ENCODE measurements around the gene WTIP.

WTIP gene

DNA sequence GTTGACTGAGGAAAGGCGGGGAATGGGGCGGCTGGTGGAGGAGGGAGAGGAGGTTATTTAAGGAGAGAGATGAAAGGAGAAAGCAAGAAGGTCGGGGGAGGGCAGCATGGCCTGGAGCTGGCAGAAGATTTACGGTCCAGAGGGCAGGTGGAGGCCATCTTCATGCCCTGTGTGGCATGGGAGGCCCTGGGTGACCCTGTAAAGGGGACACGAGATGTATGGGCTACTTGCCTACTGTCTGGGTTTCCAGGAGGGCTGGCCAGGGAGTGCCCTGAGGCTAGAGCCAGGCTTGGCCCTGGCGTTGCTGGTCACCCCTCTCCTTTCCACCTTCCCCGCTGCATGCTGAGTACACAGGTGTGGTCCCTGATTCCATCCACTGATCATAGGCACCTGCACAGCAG, 6.1 kb downstream of the WTIP start:
- H3K27me3 ChIP-seq (ENCODE audit: insufficient read depth, low read length, poor library complexity) = no peaks in the 10 kb centered on the region
- peaks cover 17% of the 10 kb centered on the region for H3K79me1 ChIP-seq (ENCODE audit: low read length)
- H3K23ac ChIP-seq (ENCODE audit: low read length) = no peak overlapping the region
- H3K4ac ChIP-seq (ENCODE audit: low read depth, low read length) = no peak overlapping the region
- H3K4me1 ChIP-seq (ENCODE audit: control insufficient read depth, low read depth, low read length) = no peaks in the 10 kb centered on the region
- no peak overlapping the region for H2BK15ac ChIP-seq (replicated peaks; ENCODE audit: low read depth)
- H2BK120ac ChIP-seq (ENCODE audit: low read depth, low read length) = no peak overlapping the region
- peaks cover 15% of the 10 kb centered on the region for H3K79me2 ChIP-seq (ENCODE audit: control insufficient read depth, insufficient read depth, low read length)
- no peak overlapping the region for H2AK5ac ChIP-seq (ENCODE audit: low read length)
- H4K5ac ChIP-seq (ENCODE audit: low read length) = no peak overlapping the region
- peaks cover 3% of the 10 kb centered on the region for H3K36me3 ChIP-seq (ENCODE audit: control insufficient read depth, insufficient read depth, low read length)
- no CpG with 5 or more reads among the region's 7 CpGs for WGBS (ENCODE audit: extremely low coverage, insufficient coverage, low lambda C conversion rate)
- H3K56ac ChIP-seq (ENCODE audit: low read length) = no peak overlapping the region
- H3K4me3 ChIP-seq (ENCODE audit: low read length) = no peak overlapping the region
- no peak overlapping the region for H3K18ac ChIP-seq (ENCODE audit: low read length)
- H3K9ac ChIP-seq (ENCODE audit: low read length) = no peak overlapping the region
- no peak overlapping the region for H4K8ac ChIP-seq (ENCODE audit: low read depth, low read length)
- no peak overlapping the region for H3K27ac ChIP-seq (ENCODE audit: low read depth, low read length)
- no peak for DNase-seq
- H3K4me2 ChIP-seq (ENCODE audit: low read length) = no peak overlapping the region
- no peak overlapping the region for H2BK5ac ChIP-seq (ENCODE audit: low read length)

GRCh38 chr19:34489175-34489574, 7.6 kb downstream of the WTIP start:
- Histone ChIP-seq H3K79me2 (ENCODE audit: control insufficient read depth, insufficient read depth, low read length) (peaks cover 7% of the 10 kb centered on the region), H3K27ac (ENCODE audit: low read depth, low read length) (no peak overlapping the region), H3K27me3 (ENCODE audit: insufficient read depth, low read length, poor library complexity) (no peaks in the 10 kb centered on the region), H3K18ac (ENCODE audit: low read length) (no peak overlapping the region), H2BK120ac (ENCODE audit: low read depth, low read length) (no peak overlapping the region), H2BK5ac (ENCODE audit: low read length) (no peak overlapping the region), H3K4me1 (ENCODE audit: control insufficient read depth, low read depth, low read length) (no peaks in the 10 kb centered on the region), H3K56ac (ENCODE audit: low read length) (no peak overlapping the region), H3K79me1 (ENCODE audit: low read length) (peaks cover 11% of the 10 kb centered on the region), H3K4me3 (ENCODE audit: low read length) (no peak overlapping the region), H3K4me2 (ENCODE audit: low read length) (no peak overlapping the region), H3K4ac (ENCODE audit: low read depth, low read length) (no peak overlapping the region), H4K8ac (ENCODE audit: low read depth, low read length) (no peak overlapping the region), H3K36me3 (ENCODE audit: control insufficient read depth, insufficient read depth, low read length) (peaks cover 5% of the 10 kb centered on the region), H3K23ac (ENCODE audit: low read length) (no peak overlapping the region), H2BK15ac (replicated peaks; ENCODE audit: low read depth) (no peak overlapping the region), H4K5ac (ENCODE audit: low read length) (no peak overlapping the region), H3K9ac (ENCODE audit: low read length) (no peak overlapping the region), H2AK5ac (ENCODE audit: low read length) (no peak overlapping the region)
- no peak for DNase-seq
- WGBS (ENCODE audit: extremely low coverage, insufficient coverage, low lambda C conversion rate) = no CpG with 5 or more reads among the region's 7 CpGs

GRCh38 chr19:34490141-34490766, 8.7 kb downstream of the WTIP start:
- WGBS (ENCODE audit: extremely low coverage, insufficient coverage, low lambda C conversion rate) = no CpG with 5 or more reads among the region's 19 CpGs
- H3K79me2 ChIP-seq (ENCODE audit: control insufficient read depth, insufficient read depth, low read length) = peaks cover 3% of the 10 kb centered on the region
- H3K4ac ChIP-seq (ENCODE audit: low read depth, low read length) = no peak overlapping the region
- no peak overlapping the region for H3K18ac ChIP-seq (ENCODE audit: low read length)
- H3K56ac ChIP-seq (ENCODE audit: low read length) = no peak overlapping the region
- H3K4me3 ChIP-seq (ENCODE audit: low read length) = no peak overlapping the region
- no peak for DNase-seq
- peaks cover 7% of the 10 kb centered on the region for H3K79me1 ChIP-seq (ENCODE audit: low read length)
- no peak overlapping the region for H2BK5ac ChIP-seq (ENCODE audit: low read length)
- no peak overlapping the region for H3K4me2 ChIP-seq (ENCODE audit: low read length)
- no peaks in the 10 kb centered on the region for H3K4me1 ChIP-seq (ENCODE audit: control insufficient read depth, low read depth, low read length)
- no peak overlapping the region for H2AK5ac ChIP-seq (ENCODE audit: low read length)
- no peak overlapping the region for H2BK15ac ChIP-seq (replicated peaks; ENCODE audit: low read depth)
- no peak overlapping the region for H3K23ac ChIP-seq (ENCODE audit: low read length)
- no peaks in the 10 kb centered on the region for H3K27me3 ChIP-seq (ENCODE audit: insufficient read depth, low read length, poor library complexity)
- no peak overlapping the region for H4K5ac ChIP-seq (ENCODE audit: low read length)
- H3K27ac ChIP-seq (ENCODE audit: low read depth, low read length) = no peak overlapping the region
- H3K36me3 ChIP-seq (ENCODE audit: control insufficient read depth, insufficient read depth, low read length) = peaks cover 5% of the 10 kb centered on the region
- H3K9ac ChIP-seq (ENCODE audit: low read length) = no peak overlapping the region
- H2BK120ac ChIP-seq (ENCODE audit: low read depth, low read length) = no peak overlapping the region
- no peak overlapping the region for H4K8ac ChIP-seq (ENCODE audit: low read depth, low read length)

DNA sequence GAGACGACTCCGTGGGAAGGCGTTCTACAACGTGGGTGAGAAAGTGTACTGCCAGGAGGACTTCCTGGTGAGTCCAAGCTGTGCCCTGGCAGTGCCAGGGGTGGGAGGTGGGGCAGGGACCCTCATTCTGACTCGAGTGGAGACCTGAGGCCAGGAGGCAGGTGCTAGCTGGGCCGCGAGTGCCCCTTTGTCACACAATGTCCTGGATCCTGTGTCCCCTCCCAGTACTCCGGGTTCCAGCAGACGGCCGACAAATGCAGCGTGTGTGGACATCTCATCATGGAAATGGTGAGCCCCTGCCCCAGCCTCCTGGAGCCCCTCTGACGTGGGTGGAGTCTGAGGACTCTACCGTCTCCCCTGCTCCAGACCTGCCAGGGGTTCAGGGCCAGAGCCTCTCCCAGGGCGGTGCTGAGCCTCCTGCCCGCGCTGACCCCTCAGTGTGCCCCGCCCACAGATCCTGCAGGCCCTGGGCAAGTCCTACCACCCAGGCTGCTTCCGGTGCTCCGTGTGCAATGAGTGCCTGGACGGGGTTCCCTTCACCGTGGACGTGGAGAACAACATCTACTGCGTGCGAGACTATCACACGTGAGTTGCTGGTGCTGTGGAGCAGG, 11.6 kb downstream of the WTIP start:
- H3K23ac ChIP-seq (ENCODE audit: low read length) = no peak overlapping the region
- H2BK120ac ChIP-seq (ENCODE audit: low read depth, low read length) = no peak overlapping the region
- H2BK15ac ChIP-seq (replicated peaks; ENCODE audit: low read depth) = no peak overlapping the region
- H3K4me2 ChIP-seq (ENCODE audit: low read length) = no peak overlapping the region
- no peak overlapping the region for H3K18ac ChIP-seq (ENCODE audit: low read length)
- no CpG with 5 or more reads among the region's 25 CpGs for WGBS (ENCODE audit: extremely low coverage, insufficient coverage, low lambda C conversion rate)
- H3K27me3 ChIP-seq (ENCODE audit: insufficient read depth, low read length, poor library complexity) = no peaks in the 10 kb centered on the region
- H2BK5ac ChIP-seq (ENCODE audit: low read length) = no peak overlapping the region
- no peak overlapping the region for H2AK5ac ChIP-seq (ENCODE audit: low read length)
- no peak overlapping the region for H3K4ac ChIP-seq (ENCODE audit: low read depth, low read length)
- no peak overlapping the region for H3K9ac ChIP-seq (ENCODE audit: low read length)
- no peak for DNase-seq
- H3K79me2 ChIP-seq (ENCODE audit: control insufficient read depth, insufficient read depth, low read length) = no peaks in the 10 kb centered on the region
- peaks cover 2% of the 10 kb centered on the region for H3K79me1 ChIP-seq (ENCODE audit: low read length)
- no peaks in the 10 kb centered on the region for H3K4me1 ChIP-seq (ENCODE audit: control insufficient read depth, low read depth, low read length)
- H4K8ac ChIP-seq (ENCODE audit: low read depth, low read length) = no peak overlapping the region
- no peak overlapping the region for H3K27ac ChIP-seq (ENCODE audit: low read depth, low read length)
- H3K4me3 ChIP-seq (ENCODE audit: low read length) = no peak overlapping the region
- H3K56ac ChIP-seq (ENCODE audit: low read length) = no peak overlapping the region
- H3K36me3 ChIP-seq (ENCODE audit: control insufficient read depth, insufficient read depth, low read length) = peaks cover 6% of the 10 kb centered on the region
- no peak overlapping the region for H4K5ac ChIP-seq (ENCODE audit: low read length)

DNA sequence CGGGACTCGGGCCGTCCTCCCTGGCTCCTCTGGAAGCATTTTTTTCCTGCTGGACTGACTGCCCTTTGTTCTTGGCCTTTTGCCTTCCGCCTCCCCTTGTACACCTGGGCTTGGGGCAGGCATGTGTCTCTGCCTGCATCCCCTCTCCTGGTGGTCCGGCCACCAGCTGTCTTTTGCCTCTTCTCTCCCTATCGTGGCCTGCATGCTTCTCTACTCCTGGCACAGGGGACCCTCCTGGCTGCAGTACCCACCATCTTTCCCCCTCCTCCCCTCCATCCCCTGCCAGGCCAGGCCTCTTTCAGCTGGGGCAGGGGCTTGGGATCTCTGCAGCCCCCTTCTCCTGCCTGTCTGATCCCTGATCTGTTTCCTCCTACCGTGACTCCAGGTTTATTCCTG, 12.1 kb downstream of the WTIP start:
- H3K27ac ChIP-seq (ENCODE audit: low read depth, low read length) = no peak overlapping the region
- DNase-seq = no peak
- H3K23ac ChIP-seq (ENCODE audit: low read length) = no peak overlapping the region
- no peak overlapping the region for H4K5ac ChIP-seq (ENCODE audit: low read length)
- H3K4ac ChIP-seq (ENCODE audit: low read depth, low read length) = no peak overlapping the region
- no peak overlapping the region for H2BK5ac ChIP-seq (ENCODE audit: low read length)
- H3K36me3 ChIP-seq (ENCODE audit: control insufficient read depth, insufficient read depth, low read length) = peaks cover 6% of the 10 kb centered on the region
- H3K79me2 ChIP-seq (ENCODE audit: control insufficient read depth, insufficient read depth, low read length) = no peaks in the 10 kb centered on the region
- no peaks in the 10 kb centered on the region for H3K4me1 ChIP-seq (ENCODE audit: control insufficient read depth, low read depth, low read length)
- H2BK120ac ChIP-seq (ENCODE audit: low read depth, low read length) = no peak overlapping the region
- no peak overlapping the region for H3K4me3 ChIP-seq (ENCODE audit: low read length)
- no peak overlapping the region for H3K9ac ChIP-seq (ENCODE audit: low read length)
- no peak overlapping the region for H3K18ac ChIP-seq (ENCODE audit: low read length)
- H2AK5ac ChIP-seq (ENCODE audit: low read length) = no peak overlapping the region
- WGBS (ENCODE audit: extremely low coverage, insufficient coverage, low lambda C conversion rate) = no CpG with 5 or more reads among the region's 7 CpGs
- no peak overlapping the region for H4K8ac ChIP-seq (ENCODE audit: low read depth, low read length)
- no peak overlapping the region for H2BK15ac ChIP-seq (replicated peaks; ENCODE audit: low read depth)
- no peaks in the 10 kb centered on the region for H3K27me3 ChIP-seq (ENCODE audit: insufficient read depth, low read length, poor library complexity)
- peaks cover 2% of the 10 kb centered on the region for H3K79me1 ChIP-seq (ENCODE audit: low read length)
- H3K56ac ChIP-seq (ENCODE audit: low read length) = no peak overlapping the region
- no peak overlapping the region for H3K4me2 ChIP-seq (ENCODE audit: low read length)

GRCh38 chr19:34494601-34495000, 13.0 kb downstream of the WTIP start:
- Histone ChIP-seq H3K4me3 (ENCODE audit: low read length) (no peak overlapping the region), H3K9ac (ENCODE audit: low read length) (no peak overlapping the region), H3K79me2 (ENCODE audit: control insufficient read depth, insufficient read depth, low read length) (no peaks in the 10 kb centered on the region), H4K8ac (ENCODE audit: low read depth, low read length) (no peak overlapping the region), H3K4ac (ENCODE audit: low read depth, low read length) (no peak overlapping the region), H2BK5ac (ENCODE audit: low read length) (no peak overlapping the region), H3K18ac (ENCODE audit: low read length) (no peak overlapping the region), H3K79me1 (ENCODE audit: low read length) (no peaks in the 10 kb centered on the region), H3K27ac (ENCODE audit: low read depth, low read length) (no peak overlapping the region), H3K4me1 (ENCODE audit: control insufficient read depth, low read depth, low read length) (no peaks in the 10 kb centered on the region), H3K23ac (ENCODE audit: low read length) (no peak overlapping the region), H4K5ac (ENCODE audit: low read length) (no peak overlapping the region), H3K27me3 (ENCODE audit: insufficient read depth, low read length, poor library complexity) (no peaks in the 10 kb centered on the region), H2AK5ac (ENCODE audit: low read length) (no peak overlapping the region), H3K56ac (ENCODE audit: low read length) (no peak overlapping the region), H3K4me2 (ENCODE audit: low read length) (no peak overlapping the region), H2BK120ac (ENCODE audit: low read depth, low read length) (no peak overlapping the region), H2BK15ac (replicated peaks; ENCODE audit: low read depth) (no peak overlapping the region), H3K36me3 (ENCODE audit: control insufficient read depth, insufficient read depth, low read length) (peaks cover 6% of the 10 kb centered on the region)
- WGBS (ENCODE audit: extremely low coverage, insufficient coverage, low lambda C conversion rate) = no CpG with 5 or more reads among the region's 11 CpGs
- no peak for DNase-seq

Data from mesendoderm (in vitro differentiated cells).